K562 (cell line): ENCODE results near the gene ZNF106. TPM values are rescaled to one million over a fixed set of nuclear protein-coding genes. Genes with fewer than 3 reads are reported as not detected.

Source experiments
- BRCA1 ChIP-seq, 2 experiments: fragments of 450-650 bp in 1 of 2; sonication (generic) in 1 of 2; formaldehyde crosslinking in 1 of 2; IDR thresholded peaks; 2 replicates each; pipeline versions ENCODE4 v1.5.0 to v1.6.1; 2017 to 2020; ENCODE audit warnings: mild to moderate bottlenecking in 1 of 2, missing genetic modification reagents in 1 of 2
- CHD2 ChIP-seq: IDR thresholded peaks from 2 replicates; pipeline ENCODE4 v1.6.1; 2011; ENCODE audit warnings: low read depth, low read length
- FOS ChIP-seq: IDR thresholded peaks from 3 replicates; pipeline ENCODE4 v1.6.1; 2011; ENCODE audit not compliant: insufficient read length; ENCODE audit errors: extremely low read depth
- HDAC1 ChIP-seq, 2 experiments: fragments of 450-650 bp; IDR thresholded peaks; 2 replicates each; pipeline ENCODE4 v1.6.1; 2016 to 2017; ENCODE audit warnings: inconsistent platforms in 1 of 2, mild to moderate bottlenecking in 1 of 2, moderate library complexity in 1 of 2
- HDAC8 ChIP-seq: fragments of 450-650 bp; IDR thresholded peaks from 2 replicates; pipeline ENCODE4 v1.6.1; 2016; ENCODE audit warnings: mild to moderate bottlenecking, missing genetic modification characterization, moderate library complexity, missing compliant biosample characterization
- MAFK ChIP-seq: IDR thresholded peaks from 2 replicates; pipeline ENCODE4 v1.6.1; 2011; ENCODE audit warnings: low read length, improper control_type of control experiment
- MEF2D ChIP-seq: conservative IDR thresholded peaks from 2 replicates; pipeline ENCODE4 v1.6.1; 2016; ENCODE audit warnings: low read depth, missing genetic modification characterization, missing compliant biosample characterization
- NFE2 ChIP-seq: IDR thresholded peaks from 2 replicates; pipeline ENCODE4 v1.6.1; 2014; ENCODE audit warnings: antibody characterized with exemption, low read depth
- POLR2AphosphoS5 ChIP-seq: IDR thresholded peaks from 2 replicates; pipeline ENCODE4 v1.6.1; 2011; ENCODE audit warnings: mild to moderate bottlenecking, low read depth, low read length, moderate library complexity; ENCODE audit not compliant: control insufficient read depth, insufficient read depth
- TAF1 ChIP-seq: IDR thresholded peaks from 2 replicates; pipeline ENCODE4 v1.6.1; 2011; ENCODE audit warnings: mild to moderate bottlenecking, low read length, moderate library complexity; ENCODE audit not compliant: insufficient read depth, control insufficient read depth, severe bottlenecking; ENCODE audit errors: extremely low read depth
- XRCC5 ChIP-seq: fragments of 200-400 bp; formaldehyde crosslinking; IDR thresholded peaks from 2 replicates; pipeline ENCODE4 v1.6.1; 2017; ENCODE audit warnings: low read depth, mild to moderate bottlenecking, low read length
- ZNF165 ChIP-seq: fragments of 250-450 bp; sonication (Bioruptor Pico); IDR thresholded peaks from 2 replicates; pipeline ENCODE4 v1.4.0; 2020; ENCODE audit warnings: borderline replicate concordance
- ZNF444 ChIP-seq: fragments of 250-450 bp; sonication (Bioruptor Pico); IDR thresholded peaks from 2 replicates; pipeline ENCODE4 v1.4.0; 2020; ENCODE audit warnings: mild to moderate bottlenecking, moderate library complexity
- ZNF561 ChIP-seq: fragments of 450-650 bp; formaldehyde crosslinking; conservative IDR thresholded peaks from 2 replicates; pipeline ENCODE4 v1.4.0; 2020; ENCODE audit warnings: mild to moderate bottlenecking, moderate library complexity
- ZNF644 ChIP-seq: fragments of 200-800 bp; sonication (Bioruptor generic); IDR thresholded peaks from 2 replicates; pipeline ENCODE4 v1.6.1; 2016; ENCODE audit warnings: low read depth, missing genetic modification characterization, missing compliant biosample characterization
- polyA plus RNA-seq, 8 experiments: library from polyadenylated mRNA; depleted of rRNA in 4 of 8; stranded (reverse) in 5 of 8; unstranded in 3 of 8; fragments of >200 nt; fragmentation: Nextera tagmentation in 2 of 8; fragmentation: Illumina TruSeq in 1 of 8; extraction: Ambion mirVana in 2 of 8; extraction: Trizol in 1 of 8; gene quantifications; 2 replicates each; pipeline versions ENCODE4 v1.2.1 to v1.2.3, GENCODE V29; 2011 to 2014; ENCODE audit warnings: inconsistent platforms in 1 of 8, missing spikeins in 1 of 8
- total RNA-seq, 7 experiments: library from RNA; depleted of rRNA in 6 of 7; stranded (reverse); fragments of >200 nt in 6 of 7; fragmentation: Illumina TruSeq in 2 of 7; extraction: Trizol in 2 of 7; gene quantifications; 2 replicates each; pipeline versions ENCODE4 v1.2.1 to v1.2.3, GENCODE V29; 2011 to 2021; ENCODE audit warnings: low replicate concordance in 1 of 7
- TF ChIP-seq, protein P1 (sequence below), 2 experiments: fragments of 150-350 bp in 1 of 2; IDR thresholded peaks; 2 replicates each; pipeline ENCODE4 v1.6.1; 2012 to 2016; ENCODE audit warnings: low read depth in 2 of 2, low read length in 2 of 2, mild to moderate bottlenecking in 1 of 2, moderate library complexity in 1 of 2
- TF ChIP-seq, protein P2 (sequence below): fragments of 450-650 bp; IDR thresholded peaks from 2 replicates; pipeline ENCODE4 v1.6.1; 2014; ENCODE audit warnings: low read depth, mild to moderate bottlenecking, moderate library complexity, borderline replicate concordance
- TF ChIP-seq, protein P3 (sequence below): sonication (generic); formaldehyde crosslinking; IDR thresholded peaks from 2 replicates; pipeline ENCODE4 v1.8.0; 2023; ENCODE audit warnings: mild to moderate bottlenecking, missing genetic modification reagents

ZNF106 gene
- total and polyA plus RNA-seq, 9 of the 15 experiments (the other 6 are each of a cell fraction or from before 2014, with no cell fraction given): 14.4 to 55.3 (median 33.7) TPM

DNA sequence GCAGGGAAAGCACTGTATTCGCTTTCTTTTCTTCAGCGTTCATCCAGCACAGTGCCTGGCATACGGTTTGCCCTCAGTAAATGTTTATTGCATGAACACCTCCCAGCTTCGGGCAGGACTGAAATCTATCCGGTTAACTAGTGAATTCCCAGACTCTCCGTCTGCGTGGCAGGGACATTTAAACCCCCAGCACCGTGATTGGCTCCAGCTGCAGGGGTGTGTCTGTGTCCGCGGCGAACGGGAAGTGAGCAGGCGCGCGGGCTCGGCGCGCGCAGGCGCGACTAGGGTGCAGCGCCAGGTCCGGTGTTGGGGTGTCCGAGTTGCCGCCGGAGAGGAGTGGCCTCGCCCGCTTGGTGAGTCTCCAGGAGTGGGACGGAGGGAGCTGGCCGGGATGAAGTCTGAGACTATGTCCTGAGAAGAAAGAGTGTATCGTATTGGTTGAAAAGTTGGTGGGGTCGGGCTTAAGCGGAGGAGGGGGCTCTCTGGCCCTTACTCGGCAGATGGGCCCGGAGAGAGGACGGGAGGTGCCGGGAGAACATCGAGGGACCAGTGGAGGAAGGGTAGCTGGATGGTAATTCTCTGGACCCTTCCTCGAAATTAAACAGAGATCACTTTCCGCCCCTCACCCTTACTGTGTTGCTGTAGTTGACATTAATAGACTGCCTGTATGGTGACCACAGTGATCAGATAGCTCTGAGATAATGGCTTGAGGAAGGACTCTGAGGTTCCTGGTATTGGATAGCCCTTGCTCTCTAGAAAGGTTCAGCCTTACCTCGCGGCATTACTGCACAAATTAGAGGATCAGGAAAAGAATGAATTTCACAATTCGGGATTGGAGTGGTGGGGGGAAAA is 4.6 kb upstream of the ZNF106 start, which contains the start of gene SNAP23 (continued):
- TF ChIP-seq, protein P1, sequence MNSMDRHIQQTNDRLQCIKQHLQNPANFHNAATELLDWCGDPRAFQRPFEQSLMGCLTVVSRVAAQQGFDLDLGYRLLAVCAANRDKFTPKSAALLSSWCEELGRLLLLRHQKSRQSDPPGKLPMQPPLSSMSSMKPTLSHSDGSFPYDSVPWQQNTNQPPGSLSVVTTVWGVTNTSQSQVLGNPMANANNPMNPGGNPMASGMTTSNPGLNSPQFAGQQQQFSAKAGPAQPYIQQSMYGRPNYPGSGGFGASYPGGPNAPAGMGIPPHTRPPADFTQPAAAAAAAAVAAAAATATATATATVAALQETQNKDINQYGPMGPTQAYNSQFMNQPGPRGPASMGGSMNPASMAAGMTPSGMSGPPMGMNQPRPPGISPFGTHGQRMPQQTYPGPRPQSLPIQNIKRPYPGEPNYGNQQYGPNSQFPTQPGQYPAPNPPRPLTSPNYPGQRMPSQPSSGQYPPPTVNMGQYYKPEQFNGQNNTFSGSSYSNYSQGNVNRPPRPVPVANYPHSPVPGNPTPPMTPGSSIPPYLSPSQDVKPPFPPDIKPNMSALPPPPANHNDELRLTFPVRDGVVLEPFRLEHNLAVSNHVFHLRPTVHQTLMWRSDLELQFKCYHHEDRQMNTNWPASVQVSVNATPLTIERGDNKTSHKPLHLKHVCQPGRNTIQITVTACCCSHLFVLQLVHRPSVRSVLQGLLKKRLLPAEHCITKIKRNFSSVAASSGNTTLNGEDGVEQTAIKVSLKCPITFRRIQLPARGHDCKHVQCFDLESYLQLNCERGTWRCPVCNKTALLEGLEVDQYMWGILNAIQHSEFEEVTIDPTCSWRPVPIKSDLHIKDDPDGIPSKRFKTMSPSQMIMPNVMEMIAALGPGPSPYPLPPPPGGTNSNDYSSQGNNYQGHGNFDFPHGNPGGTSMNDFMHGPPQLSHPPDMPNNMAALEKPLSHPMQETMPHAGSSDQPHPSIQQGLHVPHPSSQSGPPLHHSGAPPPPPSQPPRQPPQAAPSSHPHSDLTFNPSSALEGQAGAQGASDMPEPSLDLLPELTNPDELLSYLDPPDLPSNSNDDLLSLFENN (IDR thresholded peaks at IDR 0.05; ENCODE audit: low read depth in 2 of 2, low read length in 2 of 2): no peak
- TF ChIP-seq, protein P2, sequence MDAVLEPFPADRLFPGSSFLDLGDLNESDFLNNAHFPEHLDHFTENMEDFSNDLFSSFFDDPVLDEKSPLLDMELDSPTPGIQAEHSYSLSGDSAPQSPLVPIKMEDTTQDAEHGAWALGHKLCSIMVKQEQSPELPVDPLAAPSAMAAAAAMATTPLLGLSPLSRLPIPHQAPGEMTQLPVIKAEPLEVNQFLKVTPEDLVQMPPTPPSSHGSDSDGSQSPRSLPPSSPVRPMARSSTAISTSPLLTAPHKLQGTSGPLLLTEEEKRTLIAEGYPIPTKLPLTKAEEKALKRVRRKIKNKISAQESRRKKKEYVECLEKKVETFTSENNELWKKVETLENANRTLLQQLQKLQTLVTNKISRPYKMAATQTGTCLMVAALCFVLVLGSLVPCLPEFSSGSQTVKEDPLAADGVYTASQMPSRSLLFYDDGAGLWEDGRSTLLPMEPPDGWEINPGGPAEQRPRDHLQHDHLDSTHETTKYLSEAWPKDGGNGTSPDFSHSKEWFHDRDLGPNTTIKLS: peak; percentile 76; the same call in 1 of the 2 replicates
- no peak for TF ChIP-seq ZNF165 (CRISPR knock-in tag)
- TF ChIP-seq NFE2: no peak
- no peak for TF ChIP-seq BRCA1 (IDR thresholded peaks at IDR 0.05)
- TF ChIP-seq BRCA1 (CRISPR knock-in tag; IDR thresholded peaks at IDR 0.05): no peak
- TF ChIP-seq POLR2AphosphoS5: peak; percentile 52
- TF ChIP-seq MAFK: 0 out of 2 replicates have a peak, but pooled peaks have one; percentile 0
- peak; percentile 62 for TF ChIP-seq FOS
- TF ChIP-seq XRCC5: 0 out of 2 replicates have a peak, but pooled peaks have one; percentile 45
- peak; percentile 63 for TF ChIP-seq CHD2
- peak in 1 of 2 experiments; percentile 90; a peak in 2 of 4 replicates for TF ChIP-seq HDAC1 (IDR thresholded peaks at IDR 0.05)
- no peak for TF ChIP-seq MEF2D
- no peak for TF ChIP-seq ZNF444 (CRISPR knock-in tag)
- TF ChIP-seq, protein P3, sequence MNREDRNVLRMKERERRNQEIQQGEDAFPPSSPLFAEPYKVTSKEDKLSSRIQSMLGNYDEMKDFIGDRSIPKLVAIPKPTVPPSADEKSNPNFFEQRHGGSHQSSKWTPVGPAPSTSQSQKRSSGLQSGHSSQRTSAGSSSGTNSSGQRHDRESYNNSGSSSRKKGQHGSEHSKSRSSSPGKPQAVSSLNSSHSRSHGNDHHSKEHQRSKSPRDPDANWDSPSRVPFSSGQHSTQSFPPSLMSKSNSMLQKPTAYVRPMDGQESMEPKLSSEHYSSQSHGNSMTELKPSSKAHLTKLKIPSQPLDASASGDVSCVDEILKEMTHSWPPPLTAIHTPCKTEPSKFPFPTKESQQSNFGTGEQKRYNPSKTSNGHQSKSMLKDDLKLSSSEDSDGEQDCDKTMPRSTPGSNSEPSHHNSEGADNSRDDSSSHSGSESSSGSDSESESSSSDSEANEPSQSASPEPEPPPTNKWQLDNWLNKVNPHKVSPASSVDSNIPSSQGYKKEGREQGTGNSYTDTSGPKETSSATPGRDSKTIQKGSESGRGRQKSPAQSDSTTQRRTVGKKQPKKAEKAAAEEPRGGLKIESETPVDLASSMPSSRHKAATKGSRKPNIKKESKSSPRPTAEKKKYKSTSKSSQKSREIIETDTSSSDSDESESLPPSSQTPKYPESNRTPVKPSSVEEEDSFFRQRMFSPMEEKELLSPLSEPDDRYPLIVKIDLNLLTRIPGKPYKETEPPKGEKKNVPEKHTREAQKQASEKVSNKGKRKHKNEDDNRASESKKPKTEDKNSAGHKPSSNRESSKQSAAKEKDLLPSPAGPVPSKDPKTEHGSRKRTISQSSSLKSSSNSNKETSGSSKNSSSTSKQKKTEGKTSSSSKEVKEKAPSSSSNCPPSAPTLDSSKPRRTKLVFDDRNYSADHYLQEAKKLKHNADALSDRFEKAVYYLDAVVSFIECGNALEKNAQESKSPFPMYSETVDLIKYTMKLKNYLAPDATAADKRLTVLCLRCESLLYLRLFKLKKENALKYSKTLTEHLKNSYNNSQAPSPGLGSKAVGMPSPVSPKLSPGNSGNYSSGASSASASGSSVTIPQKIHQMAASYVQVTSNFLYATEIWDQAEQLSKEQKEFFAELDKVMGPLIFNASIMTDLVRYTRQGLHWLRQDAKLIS (CRISPR knock-in tag): no peak
- no peak for TF ChIP-seq HDAC8 (tag)
- TF ChIP-seq ZNF644 (tag): no peak
- peak; percentile 66 for TF ChIP-seq TAF1
- TF ChIP-seq ZNF561: no peak
